ENCODE data around the gene NVL. TPM values are rescaled to one million over a fixed set of nuclear protein-coding genes. Genes with fewer than 3 reads are reported as not detected.

Gene NVL
- total and polyA plus RNA-seq, 2 donors from 2014 or later = 16.3 to 24.0 TPM

- peaks cover 0 to 8% (median 2%) of the 10 kb centered on the region in 3 donors for H3K36me3 ChIP-seq (ENCODE audit: control insufficient read depth in 2 of 3, insufficient read depth in 3 of 3, low read length in 3 of 3)
- no peaks in the 10 kb centered on the region for H3K27me3 ChIP-seq (ENCODE audit: control insufficient read depth, insufficient read depth, low read length)
- TF ChIP-seq CTCF (IDR thresholded peaks at IDR 0.05; ENCODE audit: borderline replicate concordance, extremely low read depth, insufficient read depth) = no peak
- DNase-seq = no peak
- no peak overlapping the region for H3K9ac ChIP-seq (ENCODE audit: low read length in 3 of 3)
- intact Hi-C loops (cut with DNase I) = no loop called here
- H3K27ac ChIP-seq (ENCODE audit: low read depth in 2 of 2, low read length in 2 of 2) = no peak overlapping the region
- H3K4me3 ChIP-seq (ENCODE audit: low read length in 3 of 3) = no peak overlapping the region
- no peaks in the 10 kb centered on the region for H3K9me3 ChIP-seq (ENCODE audit: control insufficient read depth in 2 of 3, insufficient read depth in 1 of 3, low read length in 3 of 3)
- no peaks in the 10 kb centered on the region for H3K4me1 ChIP-seq (ENCODE audit: control insufficient read depth in 2 of 3, insufficient read depth in 2 of 3, low read depth in 1 of 3, low read length in 3 of 3)
- no peak for FAIRE-seq
These were observed 77.5 kb downstream of the NVL start for GRCh38 chr1:224252479-224252878.

- Histone ChIP-seq H3K27ac (ENCODE audit: low read depth in 2 of 2, low read length in 2 of 2) (peak overlapping the region in 1 of 2 donors; percentile 37), H3K4me3 (ENCODE audit: low read length in 3 of 3) (no peak overlapping the region), H3K27me3 (ENCODE audit: control insufficient read depth, insufficient read depth, low read length) (no peaks in the 10 kb centered on the region), H3K4me1 (ENCODE audit: control insufficient read depth in 2 of 3, insufficient read depth in 2 of 3, low read depth in 1 of 3, low read length in 3 of 3) (no peaks in the 10 kb centered on the region), H3K9me3 (ENCODE audit: control insufficient read depth in 2 of 3, insufficient read depth in 1 of 3, low read length in 3 of 3) (no peaks in the 10 kb centered on the region), H3K9ac (ENCODE audit: low read length in 3 of 3) (no peak overlapping the region), H3K36me3 (ENCODE audit: control insufficient read depth in 2 of 3, insufficient read depth in 3 of 3, low read length in 3 of 3) (peaks cover 0 to 8% (median 2%) of the 10 kb centered on the region in 3 donors)
- TF ChIP-seq CTCF (IDR thresholded peaks at IDR 0.05; ENCODE audit: borderline replicate concordance, extremely low read depth, insufficient read depth) = no peak
- FAIRE-seq (no peak), DNase-seq (peak in 1 of 5 donors; percentile 9)
- intact Hi-C loops (cut with DNase I) = no loop called here
These were observed 78.2 kb downstream of the NVL start for GRCh38 chr1:224251741-224252146.

GRCh38 chr1:224245188-224245587 is 84.8 kb downstream of the NVL start:
- no peaks in the 10 kb centered on the region for H3K4me1 ChIP-seq (ENCODE audit: control insufficient read depth in 2 of 3, insufficient read depth in 2 of 3, low read depth in 1 of 3, low read length in 3 of 3)

More at GRCh38 chr1:224245188-224245587, 84.8 kb downstream of the NVL start:
- no peak for TF ChIP-seq CTCF (IDR thresholded peaks at IDR 0.05; ENCODE audit: borderline replicate concordance, extremely low read depth, insufficient read depth)
- Histone ChIP-seq H3K36me3 (ENCODE audit: control insufficient read depth in 2 of 3, insufficient read depth in 3 of 3, low read length in 3 of 3) (peaks cover 0 to 8% (median 2%) of the 10 kb centered on the region in 3 donors), H3K4me3 (ENCODE audit: low read length in 3 of 3) (no peak overlapping the region), H3K27me3 (ENCODE audit: control insufficient read depth, insufficient read depth, low read length) (no peaks in the 10 kb centered on the region), H3K9ac (ENCODE audit: low read length in 3 of 3) (no peak overlapping the region), H3K9me3 (ENCODE audit: control insufficient read depth in 2 of 3, insufficient read depth in 1 of 3, low read length in 3 of 3) (no peaks in the 10 kb centered on the region), H3K27ac (ENCODE audit: low read depth in 2 of 2, low read length in 2 of 2) (no peak overlapping the region)
- DNase-seq (peak in 3 of 5 donors; percentile 24 to 80 (median 64)), FAIRE-seq (no peak)
- intact Hi-C loops (cut with DNase I) = no loop called here
